IPS-NIHi11 (cell line): Measurements from ENCODE around the gene FCER1G.

ENCODE experiments used
- DNase-seq: peaks from one replicate; pipeline ENCODE4 v3.0.0; 2012; ENCODE audit warnings: mixed read lengths, low spot score

Gene FCER1G

GRCh38 chr1:161266202-161266601 lies 51.1 kb downstream of the FCER1G start:
- no peak for DNase-seq

GRCh38 chr1:161266836-161267235 lies 51.7 kb downstream of the FCER1G start:
- no peak for DNase-seq

GRCh38 chr1:161267321-161267720 lies 52.2 kb downstream of the FCER1G start:
- DNase-seq = no peak
